Measurements from ENCODE around the gene CAMP. TPM values are rescaled to one million over a fixed set of nuclear protein-coding genes. Genes with fewer than 3 reads are reported as not detected.
"Not testable (repeated sequence)": the region's sequence is repeated elsewhere in the genome, so short reads cannot be mapped to it uniquely, and the experiment has no call there.

The CAMP gene
- total and polyA plus RNA-seq, 2 donors, result 2.9 to 7.8 TPM

DNA sequence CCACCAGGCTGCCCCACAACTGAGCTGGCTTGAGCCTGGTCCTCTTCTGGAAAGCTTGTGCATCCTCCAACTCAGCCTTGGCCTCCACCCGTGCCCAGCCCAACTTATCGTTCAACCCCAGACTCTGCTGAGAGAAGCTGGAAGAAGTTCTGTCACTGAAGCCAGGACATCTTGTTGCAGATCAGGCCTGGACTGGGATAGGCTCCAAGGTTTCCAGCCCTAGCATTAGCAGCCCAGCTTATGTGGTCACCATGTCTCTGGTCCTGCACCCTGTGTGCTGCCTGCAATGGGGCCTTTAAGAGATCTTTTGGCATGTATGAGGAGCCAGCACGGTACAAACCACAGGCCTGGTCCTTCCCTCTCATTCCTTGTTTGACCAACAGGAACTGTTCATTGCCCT lies 15.2 kb upstream of the CAMP start:
- Histone ChIP-seq H3K4me1 (ENCODE audit: control insufficient read depth in 2 of 2, insufficient read depth in 2 of 2, low read length in 2 of 2) (no peaks in the 10 kb centered on the region), H3K9me3 (ENCODE audit: control insufficient read depth in 2 of 2, insufficient read depth in 1 of 2, low read length in 1 of 2) (no peaks in the 10 kb centered on the region), H3K4me3 (ENCODE audit: low read length in 2 of 2) (no peak overlapping the region), H3K36me3 (ENCODE audit: control insufficient read depth in 2 of 2, insufficient read depth in 2 of 2, low read length in 1 of 2) (no peaks in the 10 kb centered on the region), H3K27ac (ENCODE audit: low read depth in 1 of 2, low read length in 1 of 2) (no peak overlapping the region), H3K27me3 (ENCODE audit: control insufficient read depth in 2 of 2, insufficient read depth in 1 of 2, low read length in 1 of 2) (no peaks in the 10 kb centered on the region)
- no peak for DNase-seq (ENCODE audit: low read depth in 6 of 9, low spot score in 9 of 9)
- 97% methylated on average over 3 of the region's 3 CpGs for WGBS

DNA sequence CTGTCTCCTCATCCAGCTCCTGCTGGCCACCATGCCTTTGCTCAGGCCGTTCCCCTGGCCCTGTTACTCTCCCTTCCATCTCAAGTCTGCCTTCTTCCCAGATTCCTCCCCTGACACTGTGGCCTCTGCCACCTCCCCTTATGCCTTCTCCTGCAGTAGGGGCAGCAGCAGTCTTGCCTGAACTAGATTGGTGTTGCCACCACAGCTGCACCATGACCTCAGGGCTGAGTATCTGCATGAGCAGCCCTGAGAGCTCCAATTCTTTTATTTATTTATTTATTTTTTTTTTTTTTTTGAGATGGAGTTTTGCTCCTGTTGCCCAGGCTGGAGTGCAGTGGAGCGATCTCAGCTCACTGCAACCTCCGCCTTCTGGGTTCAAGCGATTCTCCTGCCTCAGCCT lies 13.8 kb upstream of the CAMP start:
- H3K9me3 ChIP-seq (ENCODE audit: control insufficient read depth in 2 of 2, insufficient read depth in 1 of 2, low read length in 1 of 2), result no peaks in the 10 kb centered on the region
- H3K4me1 ChIP-seq (ENCODE audit: control insufficient read depth in 2 of 2, insufficient read depth in 2 of 2, low read length in 2 of 2), result no peaks in the 10 kb centered on the region
- 95% methylated on average over 4 of the region's 4 CpGs for WGBS
- H3K27me3 ChIP-seq (ENCODE audit: control insufficient read depth in 2 of 2, insufficient read depth in 1 of 2, low read length in 1 of 2), result no peaks in the 10 kb centered on the region
- no peak overlapping the region for H3K27ac ChIP-seq (ENCODE audit: low read depth in 1 of 2, low read length in 1 of 2)
- H3K36me3 ChIP-seq (ENCODE audit: control insufficient read depth in 2 of 2, insufficient read depth in 2 of 2, low read length in 1 of 2), result no peaks in the 10 kb centered on the region
- no peak for DNase-seq (ENCODE audit: low read depth in 6 of 9, low spot score in 9 of 9)
- no peak overlapping the region for H3K4me3 ChIP-seq (ENCODE audit: low read length in 2 of 2)

DNA sequence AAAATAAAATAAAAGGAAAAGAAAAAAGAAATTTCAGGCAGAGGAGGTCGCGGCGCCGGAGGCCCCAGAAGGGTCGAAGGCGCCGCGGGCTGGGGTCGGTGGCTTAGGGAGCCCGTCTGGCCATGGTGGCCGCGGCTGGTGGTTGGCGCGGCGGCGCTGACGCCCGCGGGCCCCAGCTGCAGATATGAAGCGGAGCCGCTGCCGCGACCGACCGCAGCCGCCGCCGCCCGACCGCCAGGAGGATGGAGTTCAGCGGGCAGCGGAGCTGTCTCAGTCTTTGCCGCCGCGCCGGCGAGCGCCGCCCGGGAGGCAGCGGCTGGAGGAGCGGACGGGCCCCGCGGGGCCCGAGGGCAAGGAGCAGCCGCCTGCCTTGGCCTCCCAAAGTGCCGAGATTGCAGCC lies 12.8 kb upstream of the CAMP start:
- WGBS, result 86% methylated on average over 40 of the region's 48 CpGs
- H3K27ac ChIP-seq (ENCODE audit: low read depth in 1 of 2, low read length in 1 of 2); H3K4me1 ChIP-seq (ENCODE audit: control insufficient read depth in 2 of 2, insufficient read depth in 2 of 2, low read length in 2 of 2); H3K36me3 ChIP-seq (ENCODE audit: control insufficient read depth in 2 of 2, insufficient read depth in 2 of 2, low read length in 1 of 2); DNase-seq (ENCODE audit: low read depth in 6 of 9, low spot score in 9 of 9); H3K27me3 ChIP-seq (ENCODE audit: control insufficient read depth in 2 of 2, insufficient read depth in 1 of 2, low read length in 1 of 2); H3K9me3 ChIP-seq (ENCODE audit: control insufficient read depth in 2 of 2, insufficient read depth in 1 of 2, low read length in 1 of 2); H3K4me3 ChIP-seq (ENCODE audit: low read length in 2 of 2): not testable (repeated sequence)

DNA sequence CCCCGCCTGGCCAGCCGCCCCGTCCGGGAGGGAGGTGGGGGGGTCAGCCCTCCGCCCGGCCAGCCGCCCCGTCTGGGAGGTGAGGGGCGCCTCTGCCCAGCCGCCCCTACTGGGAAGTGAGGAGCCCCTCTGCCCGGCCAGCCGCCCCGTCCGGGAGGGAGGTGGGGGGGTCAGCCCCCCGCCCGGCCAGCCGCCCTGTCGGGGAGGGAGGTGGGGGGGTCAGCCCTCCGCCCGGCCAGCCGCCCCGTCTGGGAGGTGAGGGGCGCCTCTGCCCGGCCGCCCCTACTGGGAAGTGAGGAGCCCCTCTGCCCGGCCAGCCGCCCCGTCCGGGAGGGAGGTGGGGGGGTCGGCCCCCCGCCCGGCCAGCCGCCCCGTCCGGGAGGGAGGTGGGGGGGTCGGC lies 11.5 kb upstream of the CAMP start:
- not testable (repeated sequence) for H3K27me3 ChIP-seq (ENCODE audit: control insufficient read depth in 2 of 2, insufficient read depth in 1 of 2, low read length in 1 of 2); DNase-seq (ENCODE audit: low read depth in 6 of 9, low spot score in 9 of 9); H3K4me1 ChIP-seq (ENCODE audit: control insufficient read depth in 2 of 2, insufficient read depth in 2 of 2, low read length in 2 of 2); H3K9me3 ChIP-seq (ENCODE audit: control insufficient read depth in 2 of 2, insufficient read depth in 1 of 2, low read length in 1 of 2); H3K27ac ChIP-seq (ENCODE audit: low read depth in 1 of 2, low read length in 1 of 2); H3K36me3 ChIP-seq (ENCODE audit: control insufficient read depth in 2 of 2, insufficient read depth in 2 of 2, low read length in 1 of 2); H3K4me3 ChIP-seq (ENCODE audit: low read length in 2 of 2)
- 96% methylated on average over 15 of the region's 36 CpGs for WGBS

DNA sequence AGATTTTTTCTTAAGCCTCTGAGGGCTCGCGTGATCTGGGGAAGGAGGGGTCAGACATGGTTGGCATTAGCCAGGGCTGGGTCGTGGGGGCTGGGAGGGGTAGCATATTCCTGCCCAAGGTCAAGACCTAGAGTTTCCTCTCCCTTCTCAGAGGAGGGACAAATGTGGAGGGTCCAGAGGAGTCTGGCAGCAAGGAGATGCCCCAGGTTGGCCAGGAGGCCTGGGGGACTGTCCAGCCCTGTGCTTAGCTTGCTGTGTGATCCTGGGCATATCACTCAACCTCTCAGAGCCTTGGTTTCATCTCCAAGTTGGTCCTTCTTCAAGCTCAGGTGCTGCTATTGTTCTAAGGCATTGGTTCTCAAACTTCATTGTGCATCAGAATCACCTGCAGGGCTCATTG lies 9.1 kb upstream of the CAMP start:
- no peaks in the 10 kb centered on the region for H3K36me3 ChIP-seq (ENCODE audit: control insufficient read depth in 2 of 2, insufficient read depth in 2 of 2, low read length in 1 of 2)
- no peak overlapping the region for H3K4me3 ChIP-seq (ENCODE audit: low read length in 2 of 2)
- H3K27me3 ChIP-seq (ENCODE audit: control insufficient read depth in 2 of 2, insufficient read depth in 1 of 2, low read length in 1 of 2), result no peaks in the 10 kb centered on the region
- H3K4me1 ChIP-seq (ENCODE audit: control insufficient read depth in 2 of 2, insufficient read depth in 2 of 2, low read length in 2 of 2), result no peaks in the 10 kb centered on the region
- WGBS, result 96% methylated on average over 3 of the region's 3 CpGs
- H3K27ac ChIP-seq (ENCODE audit: low read depth in 1 of 2, low read length in 1 of 2), result no peak overlapping the region
- H3K9me3 ChIP-seq (ENCODE audit: control insufficient read depth in 2 of 2, insufficient read depth in 1 of 2, low read length in 1 of 2), result no peaks in the 10 kb centered on the region
- DNase-seq (ENCODE audit: low read depth in 6 of 9, low spot score in 9 of 9), result no peak

DNA sequence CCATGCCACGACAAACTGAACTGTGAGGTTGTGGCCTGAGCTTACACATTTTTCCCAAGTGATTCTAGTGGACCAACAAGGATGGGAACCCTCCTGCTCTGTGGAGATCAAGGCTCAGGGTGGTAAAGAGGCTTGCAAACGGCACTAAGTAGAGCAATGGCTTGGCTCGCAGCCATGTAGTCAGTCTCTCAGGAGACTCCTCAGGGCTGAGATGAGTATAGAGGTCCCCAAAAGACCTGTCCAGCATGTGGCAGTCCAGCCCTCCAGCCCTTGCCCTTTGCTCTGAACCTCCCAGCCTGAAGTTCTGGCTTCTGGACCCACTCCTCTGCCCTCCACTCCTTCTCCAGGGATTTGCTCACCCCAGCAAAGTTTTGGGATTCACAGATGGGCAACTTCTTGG lies 8.3 kb upstream of the CAMP start:
- Histone ChIP-seq H3K4me1 (ENCODE audit: control insufficient read depth in 2 of 2, insufficient read depth in 2 of 2, low read length in 2 of 2) (no peaks in the 10 kb centered on the region), H3K9me3 (ENCODE audit: control insufficient read depth in 2 of 2, insufficient read depth in 1 of 2, low read length in 1 of 2) (no peaks in the 10 kb centered on the region), H3K4me3 (ENCODE audit: low read length in 2 of 2) (no peak overlapping the region), H3K27me3 (ENCODE audit: control insufficient read depth in 2 of 2, insufficient read depth in 1 of 2, low read length in 1 of 2) (no peaks in the 10 kb centered on the region), H3K27ac (ENCODE audit: low read depth in 1 of 2, low read length in 1 of 2) (no peak overlapping the region), H3K36me3 (ENCODE audit: control insufficient read depth in 2 of 2, insufficient read depth in 2 of 2, low read length in 1 of 2) (no peaks in the 10 kb centered on the region)
- 88% methylated on average over 3 of the region's 3 CpGs for WGBS
- DNase-seq (ENCODE audit: low read depth in 6 of 9, low spot score in 9 of 9), result no peak

DNA sequence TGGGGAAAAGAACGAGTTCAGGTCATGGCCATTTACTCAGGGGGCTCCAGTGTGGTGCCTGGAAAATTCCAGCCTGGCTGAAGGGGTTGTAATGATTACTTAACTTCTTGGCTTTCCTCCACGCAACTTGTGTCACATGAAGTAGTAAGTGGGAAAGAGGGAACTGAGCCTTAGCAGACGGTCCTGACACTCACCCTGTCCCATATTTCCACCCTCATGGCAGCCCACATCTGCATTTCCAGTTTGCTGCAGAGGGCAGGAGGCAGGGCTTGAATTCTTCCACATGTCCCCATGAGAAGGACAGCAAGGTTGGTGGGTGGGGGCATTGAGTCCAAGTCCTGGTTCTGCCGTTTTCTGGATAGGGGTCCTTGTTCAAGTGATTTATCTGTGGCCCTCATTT lies 7.8 kb upstream of the CAMP start:
- 76% methylated on average over 4 of the region's 4 CpGs for WGBS
- H3K4me3 ChIP-seq (ENCODE audit: low read length in 2 of 2), result no peak overlapping the region
- no peaks in the 10 kb centered on the region for H3K4me1 ChIP-seq (ENCODE audit: control insufficient read depth in 2 of 2, insufficient read depth in 2 of 2, low read length in 2 of 2)
- no peak for DNase-seq (ENCODE audit: low read depth in 6 of 9, low spot score in 9 of 9)
- H3K27me3 ChIP-seq (ENCODE audit: control insufficient read depth in 2 of 2, insufficient read depth in 1 of 2, low read length in 1 of 2), result no peaks in the 10 kb centered on the region
- H3K27ac ChIP-seq (ENCODE audit: low read depth in 1 of 2, low read length in 1 of 2), result no peak overlapping the region
- H3K9me3 ChIP-seq (ENCODE audit: control insufficient read depth in 2 of 2, insufficient read depth in 1 of 2, low read length in 1 of 2), result no peaks in the 10 kb centered on the region
- no peaks in the 10 kb centered on the region for H3K36me3 ChIP-seq (ENCODE audit: control insufficient read depth in 2 of 2, insufficient read depth in 2 of 2, low read length in 1 of 2)

DNA sequence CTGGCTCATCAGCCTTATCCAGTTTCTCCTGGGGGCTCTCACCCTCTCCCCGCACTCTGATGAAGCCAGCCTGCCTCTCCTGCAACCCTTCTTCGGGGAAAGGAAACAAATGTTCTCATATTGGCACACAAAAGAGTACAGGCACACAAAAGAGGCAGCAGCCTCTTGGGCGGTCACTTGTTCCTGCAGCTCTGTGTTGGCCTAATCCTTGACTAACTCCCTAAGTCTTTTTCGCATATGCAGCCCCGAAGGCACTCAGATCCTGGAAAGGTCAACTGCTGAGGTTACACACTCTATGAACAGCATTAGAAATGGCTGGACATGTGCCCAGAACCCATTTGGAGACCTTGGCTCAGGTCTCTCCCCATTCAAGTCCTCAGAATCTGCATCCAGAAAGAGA lies 7.4 kb upstream of the CAMP start:
- Histone ChIP-seq H3K4me3 (ENCODE audit: low read length in 2 of 2) (no peak overlapping the region), H3K4me1 (ENCODE audit: control insufficient read depth in 2 of 2, insufficient read depth in 2 of 2, low read length in 2 of 2) (no peaks in the 10 kb centered on the region), H3K36me3 (ENCODE audit: control insufficient read depth in 2 of 2, insufficient read depth in 2 of 2, low read length in 1 of 2) (no peaks in the 10 kb centered on the region), H3K9me3 (ENCODE audit: control insufficient read depth in 2 of 2, insufficient read depth in 1 of 2, low read length in 1 of 2) (no peaks in the 10 kb centered on the region), H3K27me3 (ENCODE audit: control insufficient read depth in 2 of 2, insufficient read depth in 1 of 2, low read length in 1 of 2) (no peaks in the 10 kb centered on the region), H3K27ac (ENCODE audit: low read depth in 1 of 2, low read length in 1 of 2) (no peak overlapping the region)
- no peak for DNase-seq (ENCODE audit: low read depth in 6 of 9, low spot score in 9 of 9)
- WGBS, result 93% methylated on average over 5 of the region's 5 CpGs

DNA sequence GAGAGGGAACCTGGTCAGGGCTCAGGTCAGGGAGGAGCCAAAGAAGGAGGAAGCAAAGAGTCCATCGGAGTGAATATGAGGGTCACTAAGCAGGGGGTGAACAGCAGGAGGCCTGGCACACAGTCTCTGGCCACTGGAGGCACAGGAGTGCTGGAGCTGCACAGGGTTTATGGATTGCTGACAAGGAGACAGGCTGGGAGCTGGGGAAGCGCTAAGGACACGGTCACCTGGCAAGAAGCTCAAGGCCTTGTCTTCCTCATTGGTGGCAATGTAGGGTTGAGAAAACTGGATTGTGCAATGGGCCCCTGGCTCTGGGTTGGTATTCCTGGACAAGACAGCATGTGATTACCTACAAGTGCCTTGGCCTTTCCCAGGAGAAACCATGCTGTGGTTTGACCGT lies 5.8 kb upstream of the CAMP start:
- no peaks in the 10 kb centered on the region for H3K36me3 ChIP-seq (ENCODE audit: control insufficient read depth in 2 of 2, insufficient read depth in 2 of 2, low read length in 1 of 2)
- DNase-seq (ENCODE audit: low read depth in 6 of 9, low spot score in 9 of 9), result no peak
- no peak overlapping the region for H3K27ac ChIP-seq (ENCODE audit: low read depth in 1 of 2, low read length in 1 of 2)
- H3K9me3 ChIP-seq (ENCODE audit: control insufficient read depth in 2 of 2, insufficient read depth in 1 of 2, low read length in 1 of 2), result no peaks in the 10 kb centered on the region
- H3K27me3 ChIP-seq (ENCODE audit: control insufficient read depth in 2 of 2, insufficient read depth in 1 of 2, low read length in 1 of 2), result no peaks in the 10 kb centered on the region
- peaks cover 0 to 3% of the 10 kb centered on the region in 2 donors for H3K4me1 ChIP-seq (ENCODE audit: control insufficient read depth in 2 of 2, insufficient read depth in 2 of 2, low read length in 2 of 2)
- H3K4me3 ChIP-seq (ENCODE audit: low read length in 2 of 2), result no peak overlapping the region
- 90% methylated on average over 4 of the region's 4 CpGs for WGBS

DNA sequence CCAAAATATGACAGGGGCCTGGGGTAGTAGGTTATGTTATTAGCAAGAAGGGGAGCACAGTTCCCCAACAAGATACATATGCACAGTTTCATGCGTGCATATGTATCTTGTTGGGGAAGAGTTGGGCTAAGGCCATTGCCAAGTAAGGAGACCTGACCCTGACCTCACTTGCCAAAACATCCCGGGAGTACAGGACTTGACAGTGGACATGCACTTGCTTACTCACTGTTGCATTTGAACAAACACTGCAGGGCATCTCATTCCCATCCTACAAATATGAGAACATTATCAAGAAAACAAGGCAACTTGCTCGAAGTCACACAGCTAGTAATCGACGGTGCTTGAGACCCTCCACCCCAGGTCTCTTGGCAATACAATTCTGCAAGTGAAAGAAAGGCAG lies 4.8 kb upstream of the CAMP start:
- H3K9me3 ChIP-seq (ENCODE audit: control insufficient read depth in 2 of 2, insufficient read depth in 1 of 2, low read length in 1 of 2), result no peaks in the 10 kb centered on the region
- H3K4me1 ChIP-seq (ENCODE audit: control insufficient read depth in 2 of 2, insufficient read depth in 2 of 2, low read length in 2 of 2), result peaks cover 0 to 10% of the 10 kb centered on the region in 2 donors
- no peak overlapping the region for H3K4me3 ChIP-seq (ENCODE audit: low read length in 2 of 2)
- 98% methylated on average over 5 of the region's 5 CpGs for WGBS
- no peak for DNase-seq (ENCODE audit: low read depth in 6 of 9, low spot score in 9 of 9)
- no peak overlapping the region for H3K27ac ChIP-seq (ENCODE audit: low read depth in 1 of 2, low read length in 1 of 2)
- no peaks in the 10 kb centered on the region for H3K27me3 ChIP-seq (ENCODE audit: control insufficient read depth in 2 of 2, insufficient read depth in 1 of 2, low read length in 1 of 2)
- no peaks in the 10 kb centered on the region for H3K36me3 ChIP-seq (ENCODE audit: control insufficient read depth in 2 of 2, insufficient read depth in 2 of 2, low read length in 1 of 2)

Measured in thymus (tissue), 11 donors.